Measurements from ENCODE around the gene ZFYVE27. TPM values are rescaled to one million over a fixed set of nuclear protein-coding genes. Genes with fewer than 3 reads are reported as not detected.

ZFYVE27 gene
- total RNA-seq, 1 donor from 2014 or later = 32.3 TPM

GRCh38 chr10:97708167-97708566, 28.8 kb upstream of the ZFYVE27 start:
- no peak for TF ChIP-seq CTCF (IDR thresholded peaks at IDR 0.05; ENCODE audit: insufficient read depth, low read length, poor library complexity, severe bottlenecking)
- Histone ChIP-seq H3K27me3 (ENCODE audit: control insufficient read depth, insufficient read depth, low read length) (no peaks in the 10 kb centered on the region), H3K4me3 (ENCODE audit: low read depth, low read length) (no peak overlapping the region), H3K36me3 (ENCODE audit: control insufficient read depth, insufficient read depth, low read length) (no peaks in the 10 kb centered on the region)
- no peak for DNase-seq (ENCODE audit: low read depth)

GRCh38 chr10:97708976-97709946, 27.7 kb upstream of the ZFYVE27 start:
- Histone ChIP-seq H3K27me3 (ENCODE audit: control insufficient read depth, insufficient read depth, low read length) (no peaks in the 10 kb centered on the region), H3K4me3 (ENCODE audit: low read depth, low read length) (no peak overlapping the region), H3K36me3 (ENCODE audit: control insufficient read depth, insufficient read depth, low read length) (no peaks in the 10 kb centered on the region)
- no peak for DNase-seq (ENCODE audit: low read depth)
- peak; percentile 76 for TF ChIP-seq CTCF (IDR thresholded peaks at IDR 0.05; ENCODE audit: insufficient read depth, low read length, poor library complexity, severe bottlenecking)

- Histone ChIP-seq H3K27me3 (ENCODE audit: control insufficient read depth, insufficient read depth, low read length) (no peaks in the 10 kb centered on the region), H3K36me3 (ENCODE audit: control insufficient read depth, insufficient read depth, low read length) (no peaks in the 10 kb centered on the region), H3K4me3 (ENCODE audit: low read depth, low read length) (no peak overlapping the region)
- no peak for TF ChIP-seq CTCF (IDR thresholded peaks at IDR 0.05; ENCODE audit: insufficient read depth, low read length, poor library complexity, severe bottlenecking)
- DNase-seq (ENCODE audit: low read depth) = no peak
Observed at GRCh38 chr10:97711640-97712572, 25.0 kb upstream of the ZFYVE27 start.

GRCh38 chr10:97713339-97713825, 23.5 kb upstream of the ZFYVE27 start, which contains the start of gene MARVELD1:
Gene MARVELD1, plus strand, starts transcription at chr10:97713730. Its CDS starts 147 bp downstream, at chr10:97713877.
- TF ChIP-seq CTCF (IDR thresholded peaks at IDR 0.05; ENCODE audit: insufficient read depth, low read length, poor library complexity, severe bottlenecking) = no peak
- Histone ChIP-seq H3K4me3 (ENCODE audit: low read depth, low read length) (peak within 1 kb of the TSS; percentile 75), H3K36me3 (ENCODE audit: control insufficient read depth, insufficient read depth, low read length) (peaks cover 3% of the 10 kb centered on the region), H3K27me3 (ENCODE audit: control insufficient read depth, insufficient read depth, low read length) (no peaks in the 10 kb centered on the region)
- DNase-seq (ENCODE audit: low read depth) = no peak

- peak overlapping the region; percentile 75 for H3K4me3 ChIP-seq (ENCODE audit: low read depth, low read length)
- DNase-seq (ENCODE audit: low read depth) = no peak
- H3K27me3 ChIP-seq (ENCODE audit: control insufficient read depth, insufficient read depth, low read length) = no peaks in the 10 kb centered on the region
- H3K36me3 ChIP-seq (ENCODE audit: control insufficient read depth, insufficient read depth, low read length) = peaks cover 4% of the 10 kb centered on the region
- TF ChIP-seq CTCF (IDR thresholded peaks at IDR 0.05; ENCODE audit: insufficient read depth, low read length, poor library complexity, severe bottlenecking) = peak; percentile 26
Observed at GRCh38 chr10:97713826-97714400, 23.0 kb upstream of the ZFYVE27 start.

Data from kidney epithelial cell (primary cell).